HG03025 (cell line): Measurements from ENCODE around the gene RASL11B.

Experiments
- ATAC-seq: cut with Tn5 transposase; IDR thresholded peaks from one replicate; pipeline ENCODE4 v1.9.1; 2021; ENCODE audit warnings: mild to moderate bottlenecking, moderate library complexity; ENCODE audit not compliant: unreplicated experiment, low FRiP score

Gene RASL11B

GRCh38 chr4:52870225-52870624 lies 8.1 kb downstream of the RASL11B start:
- ATAC-seq: no peak

- ATAC-seq: no peak
These were observed 11.1 kb downstream of the RASL11B start for GRCh38 chr4:52873191-52873590.

- ATAC-seq: no peak
These were observed 11.8 kb downstream of the RASL11B start for GRCh38 chr4:52873861-52874343.

GRCh38 chr4:52874948-52875347 lies 12.8 kb downstream of the RASL11B start:
- ATAC-seq: no peak

GRCh38 chr4:52876069-52876468 lies 14.0 kb downstream of the RASL11B start:
- no peak for ATAC-seq

- ATAC-seq: no peak
These were observed 14.9 kb downstream of the RASL11B start for GRCh38 chr4:52877036-52877435.

- no peak for ATAC-seq
These were observed 15.6 kb downstream of the RASL11B start for GRCh38 chr4:52877694-52878093.

GRCh38 chr4:52879471-52879870 lies 17.4 kb downstream of the RASL11B start:
- ATAC-seq: no peak

GRCh38 chr4:52880994-52881393 lies 18.9 kb downstream of the RASL11B start:
- no peak for ATAC-seq

- ATAC-seq: no peak
These were observed 21.1 kb downstream of the RASL11B start for GRCh38 chr4:52883183-52883621.

GRCh38 chr4:52883707-52884669 lies 21.9 kb downstream of the RASL11B start:
- ATAC-seq: no peak

GRCh38 chr4:52884994-52885393 lies 22.9 kb downstream of the RASL11B start:
- no peak for ATAC-seq

- ATAC-seq: no peak
These were observed 27.2 kb downstream of the RASL11B start for GRCh38 chr4:52889354-52889753.

- no peak for ATAC-seq
These were observed 27.8 kb downstream of the RASL11B start for GRCh38 chr4:52889778-52890520.

- no peak for ATAC-seq
These were observed 28.3 kb downstream of the RASL11B start for GRCh38 chr4:52890521-52890791.

- no peak for ATAC-seq
These were observed 29.6 kb downstream of the RASL11B start for GRCh38 chr4:52891743-52892142.

GRCh38 chr4:52892880-52893279 lies 30.8 kb downstream of the RASL11B start:
- no peak for ATAC-seq

- ATAC-seq: no peak
These were observed 32.3 kb downstream of the RASL11B start for GRCh38 chr4:52894443-52894842.

- peak; percentile 63 for ATAC-seq
These were observed 41.2 kb downstream of the RASL11B start for GRCh38 chr4:52903273-52903672.

GRCh38 chr4:52904421-52904820 lies 42.3 kb downstream of the RASL11B start:
- ATAC-seq: no peak

GRCh38 chr4:52907510-52907909 lies 45.4 kb downstream of the RASL11B start:
- ATAC-seq: no peak

- no peak for ATAC-seq
These were observed 48.0 kb downstream of the RASL11B start for GRCh38 chr4:52910115-52910514.
